ENCODE measurements around the gene RASSF1.
A peak's percentile ranks its signal among the peaks of the same experiment; 100 is the strongest.

The RASSF1 gene

GRCh38 chr3:50300681-50301254 lies 39.9 kb downstream of the RASSF1 start:
- DNase-seq (ENCODE audit: low read depth, low spot score), result no peak

GRCh38 chr3:50299929-50300680 lies 40.5 kb downstream of the RASSF1 start:
- DNase-seq (ENCODE audit: low read depth, low spot score), result no peak

- no peak for DNase-seq (ENCODE audit: low read depth, low spot score)
Measured at GRCh38 chr3:50299638-50299928, 41.1 kb downstream of the RASSF1 start.

- DNase-seq (ENCODE audit: low read depth, low spot score), result peak; percentile 100
Measured at GRCh38 chr3:50298836-50299637, 41.6 kb downstream of the RASSF1 start, which contains the start of the genes HYAL3 and NAA80. Gene HYAL3, minus strand, starts transcription at chr3:50299405. Its CDS starts 3,803 bp downstream, at chr3:50295602. Gene NAA80, minus strand, starts transcription at chr3:50299405. Its CDS starts 1,942 bp downstream, at chr3:50297463.

- peak; percentile 1 for DNase-seq (ENCODE audit: low read depth, low spot score)
Measured at GRCh38 chr3:50297896-50298725, 42.5 kb downstream of the RASSF1 start.

- peak; percentile 0 for DNase-seq (ENCODE audit: low read depth, low spot score)
Measured at GRCh38 chr3:50297384-50297775, 43.3 kb downstream of the RASSF1 start.

GRCh38 chr3:50296721-50297383 lies 43.8 kb downstream of the RASSF1 start:
- DNase-seq (ENCODE audit: low read depth, low spot score), result peak; percentile 0

- DNase-seq (ENCODE audit: low read depth, low spot score), result no peak
Measured at GRCh38 chr3:50295553-50296431, 44.8 kb downstream of the RASSF1 start.

GRCh38 chr3:50294492-50295403 lies 45.9 kb downstream of the RASSF1 start:
- no peak for DNase-seq (ENCODE audit: low read depth, low spot score)

GRCh38 chr3:50294089-50294488 lies 46.5 kb downstream of the RASSF1 start:
- DNase-seq (ENCODE audit: low read depth, low spot score), result no peak

GRCh38 chr3:50293079-50293801 lies 47.4 kb downstream of the RASSF1 start:
- DNase-seq (ENCODE audit: low read depth, low spot score), result no peak

GRCh38 chr3:50292159-50293078 lies 48.2 kb downstream of the RASSF1 start, which contains the start of gene IFRD2:
Gene IFRD2, minus strand, starts transcription at chr3:50292429. Its CDS starts 155 bp downstream, at chr3:50292274.
- DNase-seq (ENCODE audit: low read depth, low spot score), result peak; percentile 99

GRCh38 chr3:50290161-50290641 lies 50.4 kb downstream of the RASSF1 start:
- DNase-seq (ENCODE audit: low read depth, low spot score), result no peak

- no peak for DNase-seq (ENCODE audit: low read depth, low spot score)
Measured at GRCh38 chr3:50289130-50289529, 51.5 kb downstream of the RASSF1 start.

- DNase-seq (ENCODE audit: low read depth, low spot score), result no peak
Measured at GRCh38 chr3:50288387-50289007, 52.1 kb downstream of the RASSF1 start.

- no peak for DNase-seq (ENCODE audit: low read depth, low spot score)
Measured at GRCh38 chr3:50287262-50287661, 53.4 kb downstream of the RASSF1 start.
